Vagina (tissue), 2 donors: ENCODE results near the gene ARHGAP6. TPM values are rescaled to one million over a fixed set of nuclear protein-coding genes. Genes with fewer than 3 reads are reported as not detected.
"Not testable (repeated sequence)": the region's sequence is repeated elsewhere in the genome, so short reads cannot be mapped to it uniquely, and the experiment has no call there.

Source experiments
- DNase-seq, 2 donors: peaks; one replicate each; pipeline ENCODE4 v3.0.0-alpha.2; 2017; ENCODE audit errors: extremely low spot score in 2 of 2
- H3K27ac ChIP-seq: fragments of 200-600 bp; sonication (generic); one replicate; pipeline ENCODE4 v1.5.1; 2019
- H3K27me3 ChIP-seq: fragments of 200-600 bp; sonication (generic); one replicate; pipeline ENCODE4 v1.5.1; 2019
- H3K36me3 ChIP-seq, 2 donors: fragments of 200-600 bp; sonication (generic); one replicate each; pipeline ENCODE4 v1.5.1; 2017 to 2019
- H3K4me1 ChIP-seq: fragments of 200-600 bp; sonication (generic); one replicate; pipeline ENCODE4 v1.5.1; 2019
- H3K4me3 ChIP-seq, 2 donors: fragments of 200-600 bp; sonication (generic); 1 replicate in 1 of 2; 2 replicates in 1 of 2; pipeline ENCODE4 v1.5.1; 2016 to 2019
- H3K9me3 ChIP-seq: fragments of 200-600 bp; sonication (generic); one replicate; pipeline ENCODE4 v1.5.1; 2019
- POLR2A ChIP-seq, 2 donors: fragments of 450-650 bp; IDR thresholded peaks; one replicate each; pipeline ENCODE4 v1.6.1; 2017; ENCODE audit warnings: antibody characterized with exemption in 2 of 2, mild to moderate bottlenecking in 2 of 2, moderate library complexity in 2 of 2
- POLR2AphosphoS5 ChIP-seq, 2 donors: sonication (generic); formaldehyde crosslinking; IDR thresholded peaks; one replicate each; pipeline ENCODE4 v1.9.0; 2017; ENCODE audit warnings: antibody characterized with exemption in 2 of 2, mild to moderate bottlenecking in 2 of 2, low read depth in 1 of 2; ENCODE audit not compliant: insufficient read depth in 1 of 2
- intact Hi-C: fragments of 100-400 bp; cut with DNase I; formaldehyde crosslinking; loops from one replicate; pipeline ENCODE4 v1.15.1; 2023
- total RNA-seq: library from RNA; depleted of rRNA; stranded (reverse); fragments of >200 nt; gene quantifications from one replicate; pipeline ENCODE4 v1.2.3, GENCODE V29; 2016
- TF ChIP-seq, protein P1 (sequence below), 3 experiments: fragments of 450-650 bp in 2 of 3; fragments of 200-600 bp in 1 of 3; sonication (generic) in 1 of 3; IDR thresholded peaks; one replicate each; pipeline ENCODE4 v1.5.1; 2017 to 2019; ENCODE audit warnings: antibody characterized with exemption in 3 of 3, mild to moderate bottlenecking in 2 of 3, moderate library complexity in 2 of 3

ARHGAP6 gene
- total RNA-seq, 1 donor from 2014 or later, result 15.7 TPM

- Histone ChIP-seq H3K9me3 (no peaks in the 10 kb centered on the region), H3K4me3 (no peak overlapping the region), H3K36me3 (no peaks in the 10 kb centered on the region), H3K27ac (no peak overlapping the region), H3K4me1 (no peaks in the 10 kb centered on the region), H3K27me3 (no peaks in the 10 kb centered on the region)
- TF ChIP-seq POLR2A (IDR thresholded peaks at IDR 0.05) (no peak), POLR2AphosphoS5 (IDR thresholded peaks at IDR 0.05; ENCODE audit: insufficient read depth in 1 of 2, low read depth in 1 of 2) (no peak)
- TF ChIP-seq, protein P1, sequence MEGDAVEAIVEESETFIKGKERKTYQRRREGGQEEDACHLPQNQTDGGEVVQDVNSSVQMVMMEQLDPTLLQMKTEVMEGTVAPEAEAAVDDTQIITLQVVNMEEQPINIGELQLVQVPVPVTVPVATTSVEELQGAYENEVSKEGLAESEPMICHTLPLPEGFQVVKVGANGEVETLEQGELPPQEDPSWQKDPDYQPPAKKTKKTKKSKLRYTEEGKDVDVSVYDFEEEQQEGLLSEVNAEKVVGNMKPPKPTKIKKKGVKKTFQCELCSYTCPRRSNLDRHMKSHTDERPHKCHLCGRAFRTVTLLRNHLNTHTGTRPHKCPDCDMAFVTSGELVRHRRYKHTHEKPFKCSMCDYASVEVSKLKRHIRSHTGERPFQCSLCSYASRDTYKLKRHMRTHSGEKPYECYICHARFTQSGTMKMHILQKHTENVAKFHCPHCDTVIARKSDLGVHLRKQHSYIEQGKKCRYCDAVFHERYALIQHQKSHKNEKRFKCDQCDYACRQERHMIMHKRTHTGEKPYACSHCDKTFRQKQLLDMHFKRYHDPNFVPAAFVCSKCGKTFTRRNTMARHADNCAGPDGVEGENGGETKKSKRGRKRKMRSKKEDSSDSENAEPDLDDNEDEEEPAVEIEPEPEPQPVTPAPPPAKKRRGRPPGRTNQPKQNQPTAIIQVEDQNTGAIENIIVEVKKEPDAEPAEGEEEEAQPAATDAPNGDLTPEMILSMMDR (IDR thresholded peaks at IDR 0.05), result no peak
- intact Hi-C loops, result no loop called here
- DNase-seq, result no peak
Observed at GRCh38 chrX:11365426-11365825, 300.3 kb downstream of the ARHGAP6 start.

DNA sequence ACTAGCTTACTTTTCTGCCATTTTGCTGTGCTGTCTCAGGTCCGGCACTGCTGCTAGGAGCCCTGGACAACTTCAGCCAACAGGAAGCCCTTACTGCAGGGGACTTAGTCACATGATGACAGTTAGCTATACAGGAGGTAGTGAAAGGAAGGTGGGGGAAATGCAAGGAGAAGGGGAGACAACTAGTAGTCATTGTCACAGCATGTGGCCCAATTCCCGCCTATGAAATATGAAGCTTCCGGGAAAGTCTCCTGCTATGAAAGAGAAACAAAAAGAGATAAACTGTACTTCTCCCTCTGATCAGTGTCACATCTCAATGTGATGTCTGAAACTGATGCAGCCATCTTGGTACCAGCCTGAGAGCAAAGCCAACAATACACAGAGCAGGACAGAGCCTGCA is 300.9 kb downstream of the ARHGAP6 start:
- DNase-seq, result no peak
- Histone ChIP-seq H3K36me3 (no peaks in the 10 kb centered on the region), H3K9me3 (no peaks in the 10 kb centered on the region), H3K4me3 (no peak overlapping the region), H3K4me1 (no peaks in the 10 kb centered on the region), H3K27ac (no peak overlapping the region), H3K27me3 (no peaks in the 10 kb centered on the region)
- intact Hi-C loops, result no loop called here
- TF ChIP-seq POLR2AphosphoS5 (IDR thresholded peaks at IDR 0.05; ENCODE audit: insufficient read depth in 1 of 2, low read depth in 1 of 2) (no peak), POLR2A (IDR thresholded peaks at IDR 0.05) (no peak)
- TF ChIP-seq, protein P1 (IDR thresholded peaks at IDR 0.05), result no peak

DNA sequence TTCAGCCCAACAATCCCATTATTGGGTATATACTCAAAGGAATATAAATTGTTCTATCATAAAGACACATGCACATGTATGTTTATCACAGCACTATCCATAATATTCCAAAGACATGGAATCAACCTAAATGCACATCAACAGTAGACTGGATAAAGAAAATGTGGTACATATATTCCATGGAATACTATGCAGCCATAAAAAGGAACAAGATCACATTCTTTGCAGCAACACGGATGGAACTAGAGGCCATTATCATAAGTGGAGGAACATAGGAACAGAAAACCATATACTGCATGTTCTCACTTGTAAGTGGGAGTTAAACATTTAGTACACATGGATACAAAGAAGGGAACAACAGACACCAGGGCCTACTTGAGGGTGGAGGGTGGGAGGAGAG is 301.9 kb downstream of the ARHGAP6 start:
- H3K36me3 ChIP-seq, intact Hi-C loops, H3K27ac ChIP-seq, H3K4me1 ChIP-seq, H3K9me3 ChIP-seq, H3K27me3 ChIP-seq, DNase-seq, H3K4me3 ChIP-seq: not testable (repeated sequence)

GRCh38 chrX:11363069-11363594 is 302.6 kb downstream of the ARHGAP6 start:
- TF ChIP-seq, protein P1 (IDR thresholded peaks at IDR 0.05), result no peak
- TF ChIP-seq POLR2AphosphoS5 (IDR thresholded peaks at IDR 0.05; ENCODE audit: insufficient read depth in 1 of 2, low read depth in 1 of 2), result no peak
- no peak for TF ChIP-seq POLR2A (IDR thresholded peaks at IDR 0.05)
- intact Hi-C loops, result no loop called here
- Histone ChIP-seq H3K4me1 (no peaks in the 10 kb centered on the region), H3K4me3 (no peak overlapping the region), H3K27me3 (no peaks in the 10 kb centered on the region), H3K27ac (no peak overlapping the region), H3K36me3 (no peaks in the 10 kb centered on the region), H3K9me3 (no peaks in the 10 kb centered on the region)
- DNase-seq, result no peak

GRCh38 chrX:11361666-11362065 is 304.1 kb downstream of the ARHGAP6 start:
- H3K27me3 ChIP-seq, H3K36me3 ChIP-seq, H3K9me3 ChIP-seq, H3K4me3 ChIP-seq, H3K4me1 ChIP-seq, H3K27ac ChIP-seq, intact Hi-C loops, DNase-seq: not testable (repeated sequence)

DNA sequence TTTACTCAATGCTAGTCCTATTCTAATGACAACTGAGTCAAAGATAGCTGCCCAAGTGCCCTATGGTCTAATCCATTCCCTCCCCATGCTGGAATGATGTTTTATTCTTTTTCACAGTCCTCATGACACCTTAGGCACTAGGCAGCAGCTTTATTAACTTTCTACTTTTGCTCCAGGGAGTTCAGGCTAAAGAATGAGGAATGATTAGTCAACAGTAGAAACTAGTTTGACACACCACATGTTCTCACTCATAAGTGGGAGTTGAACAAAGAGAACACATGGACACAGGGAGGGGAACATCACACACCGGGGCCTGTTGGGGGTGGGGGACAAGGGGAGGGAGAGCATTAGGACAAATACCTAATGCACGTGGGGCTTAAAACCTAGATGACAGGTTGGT is 309.8 kb downstream of the ARHGAP6 start:
- H3K36me3 ChIP-seq, intact Hi-C loops, DNase-seq, H3K4me3 ChIP-seq, H3K4me1 ChIP-seq, H3K27me3 ChIP-seq, H3K9me3 ChIP-seq, H3K27ac ChIP-seq: not testable (repeated sequence)
